HepG2 (cell line): ENCODE measurements around the gene CPVL. TPM values are rescaled to one million over a fixed set of nuclear protein-coding genes. Genes with fewer than 3 reads are reported as not detected.

ENCODE experiments used
- ATAC-seq: fragments of 200-7000 bp; cut with Tn5 transposase; 3 replicates; pipeline ENCODE4 v1.9.1; 2020; ENCODE audit warnings: mild to moderate bottlenecking, moderate library complexity
- BruUV-seq: library from RNA; stranded (reverse); fragments of 400-500 nt; replicated peaks from 2 replicates; lab custom pipeline; 2021; lab: Mats Ljungman, UMichigan
- CTCF ChIA-PET: fragments of 300-600 bp; formaldehyde crosslinking; extraction: SDS; loops from one replicate; lab custom pipeline; 2021; ENCODE audit warnings: low total read pairs, inconsistent platforms, low intra/inter-chr PET ratio; lab: Yijun Ruan, JAX
- POLR2A ChIA-PET: fragments of 350-600 bp; sonication (Branson Sonifier 250); formaldehyde crosslinking; loops from one replicate; lab custom pipeline; 2020; ENCODE audit warnings: antibody characterized with exemption, inconsistent platforms; lab: Yijun Ruan, JAX
- DNase-seq: peaks from one replicate; pipeline ENCODE4 v3.0.0-alpha.2; 2015; ENCODE audit warnings: low spot score
- FAIRE-seq: peaks from 3 replicates; lab custom pipeline; 2011; peaks lifted over from hg19 to GRCh38; lab: Jason Lieb, UNC
- H2AFZ ChIP-seq: one replicate; pipeline ENCODE4 v1.6.1; 2011; ENCODE audit warnings: low read length, inconsistent platforms
- H3K27ac ChIP-seq: fragments of 300-600 bp; 3 replicates; pipeline ENCODE4 v1.8.0; 2011; ENCODE audit warnings: mixed run types, mild to moderate bottlenecking, mixed read lengths, low read length, inconsistent platforms; ENCODE audit not compliant: insufficient read depth; ENCODE audit errors: extremely low read length
- H3K27me3 ChIP-seq, 2 experiments: fragments of 200-600 bp in 1 of 2; 2 replicates in 1 of 2; 3 replicates in 1 of 2; pipeline versions ENCODE4 v1.6.0 to v1.8.0; 2011; ENCODE audit warnings: low read length in 2 of 2, mild to moderate bottlenecking in 2 of 2, moderate library complexity in 2 of 2, inconsistent platforms in 1 of 2; ENCODE audit not compliant: insufficient read depth in 2 of 2, control insufficient read depth in 1 of 2
- H3K36me3 ChIP-seq, 2 experiments: fragments of 200-600 bp in 1 of 2; replicated peaks in 1 of 2; 2 replicates in 1 of 2; 3 replicates in 1 of 2; pipeline versions ENCODE4 v1.5.1 to v1.8.0; 2011; ENCODE audit warnings: low read length in 2 of 2, inconsistent platforms in 1 of 2; ENCODE audit not compliant: insufficient read depth in 2 of 2, control insufficient read depth in 1 of 2
- H3K4me1 ChIP-seq: 2 replicates; pipeline ENCODE4 v1.5.1; 2012; ENCODE audit warnings: low read length, inconsistent platforms; ENCODE audit not compliant: insufficient read depth
- H3K4me2 ChIP-seq: 2 replicates; pipeline ENCODE4 v1.6.0; 2011; ENCODE audit warnings: low read depth, low read length, inconsistent platforms
- H3K4me3 ChIP-seq, 3 experiments: fragments of 200-600 bp in 1 of 3; sonication (generic), shearing (Covaris generic) in 1 of 3; replicated peaks in 1 of 3; 2 replicates each; pipeline ENCODE4 v1.5.1; 2011 to 2016; ENCODE audit warnings: low read length in 3 of 3, inconsistent platforms in 2 of 3, low read depth in 2 of 3, mild to moderate bottlenecking in 2 of 3, control low read depth in 1 of 3, mixed read lengths in 1 of 3; ENCODE audit not compliant: insufficient read depth in 1 of 3
- H3K79me2 ChIP-seq: one replicate; pipeline ENCODE4 v1.6.1; 2011; ENCODE audit warnings: low read length, inconsistent platforms; ENCODE audit not compliant: insufficient read depth
- H3K9ac ChIP-seq: 2 replicates; pipeline ENCODE4 v1.6.0; 2011; ENCODE audit warnings: mild to moderate bottlenecking, low read depth, low read length, inconsistent platforms; ENCODE audit not compliant: insufficient read depth
- H3K9me3 ChIP-seq: 2 replicates; pipeline ENCODE4 v1.5.1; 2012; ENCODE audit warnings: mild to moderate bottlenecking, low read length
- H4K20me1 ChIP-seq: 2 replicates; pipeline ENCODE4 v1.6.0; 2011; ENCODE audit warnings: inconsistent platforms, mild to moderate bottlenecking, low read length, moderate library complexity; ENCODE audit not compliant: insufficient read depth
- ARNT2 ChIP-seq: sonication (generic); formaldehyde crosslinking; IDR thresholded peaks from 2 replicates; pipeline ENCODE4 v1.8.0; 2022; ENCODE audit warnings: mild to moderate bottlenecking, low read depth, missing genetic modification reagents, moderate library complexity
- CBFB ChIP-seq: sonication (generic); formaldehyde crosslinking; IDR thresholded peaks from 2 replicates; pipeline ENCODE4 v1.4.0; 2020; ENCODE audit warnings: missing genetic modification reagents
- DRAP1 ChIP-seq: IDR thresholded peaks from 2 replicates; pipeline ENCODE4 v1.6.1; 2016; ENCODE audit warnings: missing genetic modification reagents, missing compliant biosample characterization
- EZH2 ChIP-seq: conservative IDR thresholded peaks from 2 replicates; pipeline ENCODE4 v1.6.1; 2012; ENCODE audit warnings: mild to moderate bottlenecking, low read depth, low read length, moderate library complexity
- FOXA1 ChIP-seq, 2 experiments: fragments of 450-650 bp in 1 of 2; sonication (generic) in 1 of 2; formaldehyde crosslinking in 1 of 2; IDR thresholded peaks; 2 replicates each; pipeline versions ENCODE4 v1.4.0 to v1.6.1; 2016 to 2020; ENCODE audit warnings: missing genetic modification reagents in 1 of 2
- KDM3A ChIP-seq: IDR thresholded peaks from 2 replicates; pipeline ENCODE4 v1.6.1; 2018; ENCODE audit warnings: low read depth, missing compliant biosample characterization
- SMC3 ChIP-seq: IDR thresholded peaks from 2 replicates; pipeline ENCODE4 v1.6.1; 2011; ENCODE audit warnings: low read length, improper control_type of control experiment
- TRIM24 ChIP-seq: sonication (generic); formaldehyde crosslinking; IDR thresholded peaks from 2 replicates; pipeline ENCODE4 v1.8.0; 2022; ENCODE audit warnings: mild to moderate bottlenecking, missing genetic modification reagents
- ZBTB1 ChIP-seq: sonication (generic); formaldehyde crosslinking; IDR thresholded peaks from 2 replicates; pipeline ENCODE4 v1.4.0; 2020; ENCODE audit warnings: missing genetic modification reagents, borderline replicate concordance
- ZFP37 ChIP-seq: sonication (generic); formaldehyde crosslinking; IDR thresholded peaks from 2 replicates; pipeline ENCODE4 v1.4.0; 2020; ENCODE audit warnings: missing genetic modification reagents, borderline replicate concordance
- ZKSCAN5 ChIP-seq: sonication (generic); formaldehyde crosslinking; IDR thresholded peaks from 2 replicates; pipeline ENCODE4 v1.5.1; 2020; ENCODE audit warnings: mild to moderate bottlenecking, missing genetic modification reagents
- ZNF296 ChIP-seq: sonication (generic); formaldehyde crosslinking; conservative IDR thresholded peaks from 2 replicates; pipeline ENCODE4 v1.5.0; 2020; ENCODE audit warnings: mild to moderate bottlenecking, missing genetic modification reagents
- WGBS: methylation state at CpG from one replicate; pipeline ENCODE4 v1.1.6; 2017; ENCODE audit warnings: low lambda C conversion rate; 5-methylcytosine and 5-hydroxymethylcytosine counted together
- in situ Hi-C: cut with HindIII; loops from 2 replicates; pipeline ENCODE4 v1.10.0; 2017; ENCODE audit warnings: low pct_unique_long_range_greater_than_20kb; ENCODE audit not compliant: extremely low pct_ligation_motif_present
- intact Hi-C: fragments of 100-400 bp; cut with micrococcal nuclease; formaldehyde crosslinking; loops from one replicate; pipeline ENCODE4 v1.10.0; 2022; ENCODE audit not compliant: unreplicated experiment
- polyA plus RNA-seq, 8 experiments: library from polyadenylated mRNA; depleted of rRNA in 3 of 8; stranded (reverse) in 7 of 8; unstranded in 1 of 8; fragments of >200 nt; fragmentation: Illumina TruSeq in 4 of 8; extraction: Trizol in 4 of 8; gene quantifications; 2 replicates each; pipeline versions ENCODE4 v1.2.1 to v1.2.3, GENCODE V29; 2011 to 2016; ENCODE audit warnings: low read depth in 4 of 8, missing spikeins in 1 of 8, mixed read lengths in 1 of 8; ENCODE audit not compliant: insufficient read depth in 1 of 8
- total RNA-seq, 5 experiments: library from RNA; depleted of rRNA; stranded (reverse); fragments of >200 nt; fragmentation: Illumina TruSeq; extraction: Trizol; gene quantifications; 2 replicates each; pipeline ENCODE4 v1.2.3, GENCODE V29; 2016; ENCODE audit warnings: low read depth in 1 of 5
- TF ChIP-seq, protein P1 (sequence below): IDR thresholded peaks from 2 replicates; pipeline ENCODE4 v1.4.0; 2020; ENCODE audit warnings: mild to moderate bottlenecking, missing genetic modification reagents
- TF ChIP-seq, protein P2 (sequence below): sonication (generic); formaldehyde crosslinking; IDR thresholded peaks from 2 replicates; pipeline ENCODE4 v1.4.0; 2020; ENCODE audit warnings: mild to moderate bottlenecking, missing genetic modification reagents
- TF ChIP-seq, protein P3 (sequence below): IDR thresholded peaks from 2 replicates; pipeline ENCODE4 v1.6.1; 2016; ENCODE audit warnings: low read depth, control low read depth
- TF ChIP-seq, protein P4 (sequence below): IDR thresholded peaks from 2 replicates; pipeline ENCODE4 v1.6.1; 2012; ENCODE audit warnings: inconsistent platforms

CPVL gene
- total and polyA plus RNA-seq, 2 of the 13 experiments (the other 11 are each of a cell fraction or from before 2014, with no cell fraction given): 59.2 to 294 TPM

DNA sequence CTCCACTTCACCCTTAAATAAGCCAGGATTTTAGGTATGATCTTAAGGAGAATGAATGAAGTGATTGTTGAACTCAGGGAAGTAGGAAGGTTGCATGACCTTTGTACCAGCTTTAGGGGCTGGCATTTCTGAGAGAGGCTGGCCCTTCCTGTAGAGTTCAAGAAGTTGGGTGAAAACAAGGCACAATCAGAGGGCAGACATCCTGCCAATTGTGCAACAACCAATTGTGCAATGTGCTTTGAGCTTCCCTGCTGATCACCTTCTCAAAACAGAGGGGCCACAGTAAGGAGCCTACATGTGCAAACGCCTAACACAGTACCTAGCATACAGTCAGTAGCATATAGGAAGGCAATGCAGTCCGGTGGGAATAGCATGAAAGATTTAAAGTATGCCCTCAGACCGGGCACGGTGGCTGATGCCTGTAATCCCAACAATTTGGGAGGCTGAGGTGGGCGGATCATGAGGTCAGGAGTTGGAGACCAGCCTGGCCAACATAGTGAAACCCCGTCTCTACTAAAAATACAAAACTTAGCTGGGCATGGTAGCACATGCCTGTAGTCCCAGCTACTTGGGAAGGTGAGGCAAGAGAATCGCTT is 5.4 kb downstream of the CPVL start:
- intact Hi-C loops (no loop called here), in situ Hi-C loops (no loop called here)
- peaks cover 32% of the 10 kb centered on the region for H3K79me2 ChIP-seq
- no peaks in the 10 kb centered on the region for H3K9me3 ChIP-seq
- peak overlapping the region; percentile 62 for H3K4me2 ChIP-seq
- peaks cover 78% of the 10 kb centered on the region for H3K4me1 ChIP-seq
- no TSS peak for BruUV-seq
- peak overlapping the region; percentile 39 for H3K27ac ChIP-seq
- H3K36me3 ChIP-seq: no peaks in the 10 kb centered on the region
- H3K9ac ChIP-seq: 0 out of 2 replicates have a peak overlapping the region, but pooled peaks have one; percentile 8
- H3K4me3 ChIP-seq: no peak overlapping the region
- FAIRE-seq (peak; percentile 81), DNase-seq (peak; percentile 90), ATAC-seq (peak; percentile 82)
- WGBS: 45% methylated on average over 7 of the region's 7 CpGs
- H3K27me3 ChIP-seq: no peaks in the 10 kb centered on the region; a peak in 1 of 5 replicates
- no peak overlapping the region for H2AFZ ChIP-seq
- ChIA-PET POLR2A (interaction anchor here (0.6 to 2.1 kb wide), 14 partner anchors 8 to 219 kb away, joined by 3 to 23 read pairs (median 4); no protein-coding TSS in a partner anchor), CTCF (no interaction called here)
- H4K20me1 ChIP-seq: no peaks in the 10 kb centered on the region
- no peak for TF ChIP-seq ARNT2 (CRISPR knock-in tag)
- TF ChIP-seq, protein P1, sequence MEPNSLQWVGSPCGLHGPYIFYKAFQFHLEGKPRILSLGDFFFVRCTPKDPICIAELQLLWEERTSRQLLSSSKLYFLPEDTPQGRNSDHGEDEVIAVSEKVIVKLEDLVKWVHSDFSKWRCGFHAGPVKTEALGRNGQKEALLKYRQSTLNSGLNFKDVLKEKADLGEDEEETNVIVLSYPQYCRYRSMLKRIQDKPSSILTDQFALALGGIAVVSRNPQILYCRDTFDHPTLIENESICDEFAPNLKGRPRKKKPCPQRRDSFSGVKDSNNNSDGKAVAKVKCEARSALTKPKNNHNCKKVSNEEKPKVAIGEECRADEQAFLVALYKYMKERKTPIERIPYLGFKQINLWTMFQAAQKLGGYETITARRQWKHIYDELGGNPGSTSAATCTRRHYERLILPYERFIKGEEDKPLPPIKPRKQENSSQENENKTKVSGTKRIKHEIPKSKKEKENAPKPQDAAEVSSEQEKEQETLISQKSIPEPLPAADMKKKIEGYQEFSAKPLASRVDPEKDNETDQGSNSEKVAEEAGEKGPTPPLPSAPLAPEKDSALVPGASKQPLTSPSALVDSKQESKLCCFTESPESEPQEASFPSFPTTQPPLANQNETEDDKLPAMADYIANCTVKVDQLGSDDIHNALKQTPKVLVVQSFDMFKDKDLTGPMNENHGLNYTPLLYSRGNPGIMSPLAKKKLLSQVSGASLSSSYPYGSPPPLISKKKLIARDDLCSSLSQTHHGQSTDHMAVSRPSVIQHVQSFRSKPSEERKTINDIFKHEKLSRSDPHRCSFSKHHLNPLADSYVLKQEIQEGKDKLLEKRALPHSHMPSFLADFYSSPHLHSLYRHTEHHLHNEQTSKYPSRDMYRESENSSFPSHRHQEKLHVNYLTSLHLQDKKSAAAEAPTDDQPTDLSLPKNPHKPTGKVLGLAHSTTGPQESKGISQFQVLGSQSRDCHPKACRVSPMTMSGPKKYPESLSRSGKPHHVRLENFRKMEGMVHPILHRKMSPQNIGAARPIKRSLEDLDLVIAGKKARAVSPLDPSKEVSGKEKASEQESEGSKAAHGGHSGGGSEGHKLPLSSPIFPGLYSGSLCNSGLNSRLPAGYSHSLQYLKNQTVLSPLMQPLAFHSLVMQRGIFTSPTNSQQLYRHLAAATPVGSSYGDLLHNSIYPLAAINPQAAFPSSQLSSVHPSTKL: peak; percentile 99
- no peak for TF ChIP-seq ZNF296 (CRISPR knock-in tag)
- peak; percentile 76; the same call in 1 of the 2 replicates for TF ChIP-seq CBFB (CRISPR knock-in tag)
- TF ChIP-seq SMC3: peak; percentile 34; the same call in 1 of the 2 replicates
- TF ChIP-seq FOXA1 (IDR thresholded peaks at IDR 0.05): no peak
- TF ChIP-seq FOXA1 (CRISPR knock-in tag; IDR thresholded peaks at IDR 0.05): peak; percentile 67; the same call in 1 of the 2 replicates
- no peak for TF ChIP-seq ZBTB1 (CRISPR knock-in tag)
- TF ChIP-seq ZKSCAN5: no peak
- peak; percentile 44; the same call in 1 of the 2 replicates for TF ChIP-seq DRAP1 (CRISPR knock-in tag)
- TF ChIP-seq, protein P2, sequence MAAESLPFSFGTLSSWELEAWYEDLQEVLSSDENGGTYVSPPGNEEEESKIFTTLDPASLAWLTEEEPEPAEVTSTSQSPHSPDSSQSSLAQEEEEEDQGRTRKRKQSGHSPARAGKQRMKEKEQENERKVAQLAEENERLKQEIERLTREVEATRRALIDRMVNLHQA: no peak
- TF ChIP-seq EZH2: no peak
- TF ChIP-seq, protein P3, sequence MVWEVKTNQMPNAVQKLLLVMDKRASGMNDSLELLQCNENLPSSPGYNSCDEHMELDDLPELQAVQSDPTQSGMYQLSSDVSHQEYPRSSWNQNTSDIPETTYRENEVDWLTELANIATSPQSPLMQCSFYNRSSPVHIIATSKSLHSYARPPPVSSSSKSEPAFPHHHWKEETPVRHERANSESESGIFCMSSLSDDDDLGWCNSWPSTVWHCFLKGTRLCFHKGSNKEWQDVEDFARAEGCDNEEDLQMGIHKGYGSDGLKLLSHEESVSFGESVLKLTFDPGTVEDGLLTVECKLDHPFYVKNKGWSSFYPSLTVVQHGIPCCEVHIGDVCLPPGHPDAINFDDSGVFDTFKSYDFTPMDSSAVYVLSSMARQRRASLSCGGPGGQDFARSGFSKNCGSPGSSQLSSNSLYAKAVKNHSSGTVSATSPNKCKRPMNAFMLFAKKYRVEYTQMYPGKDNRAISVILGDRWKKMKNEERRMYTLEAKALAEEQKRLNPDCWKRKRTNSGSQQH (CRISPR knock-in tag): peak; percentile 73
- peak; percentile 66; the same call in 1 of the 2 replicates for TF ChIP-seq KDM3A
- peak; percentile 95 for TF ChIP-seq TRIM24 (CRISPR knock-in tag)
- no peak for TF ChIP-seq ZFP37 (CRISPR knock-in tag)
- TF ChIP-seq, protein P4, sequence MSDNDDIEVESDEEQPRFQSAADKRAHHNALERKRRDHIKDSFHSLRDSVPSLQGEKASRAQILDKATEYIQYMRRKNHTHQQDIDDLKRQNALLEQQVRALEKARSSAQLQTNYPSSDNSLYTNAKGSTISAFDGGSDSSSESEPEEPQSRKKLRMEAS: peak; percentile 84
